GM21737 (cell line): Measurements from ENCODE around the gene GPR55.

Source experiments
- ATAC-seq: cut with Tn5 transposase; IDR thresholded peaks from one replicate; pipeline ENCODE4 v1.9.1; 2021; ENCODE audit warnings: mild to moderate bottlenecking, moderate library complexity; ENCODE audit not compliant: unreplicated experiment

The GPR55 gene

GRCh38 chr2:230870544-230871360, 54.3 kb downstream of the GPR55 start:
- no peak for ATAC-seq

DNA sequence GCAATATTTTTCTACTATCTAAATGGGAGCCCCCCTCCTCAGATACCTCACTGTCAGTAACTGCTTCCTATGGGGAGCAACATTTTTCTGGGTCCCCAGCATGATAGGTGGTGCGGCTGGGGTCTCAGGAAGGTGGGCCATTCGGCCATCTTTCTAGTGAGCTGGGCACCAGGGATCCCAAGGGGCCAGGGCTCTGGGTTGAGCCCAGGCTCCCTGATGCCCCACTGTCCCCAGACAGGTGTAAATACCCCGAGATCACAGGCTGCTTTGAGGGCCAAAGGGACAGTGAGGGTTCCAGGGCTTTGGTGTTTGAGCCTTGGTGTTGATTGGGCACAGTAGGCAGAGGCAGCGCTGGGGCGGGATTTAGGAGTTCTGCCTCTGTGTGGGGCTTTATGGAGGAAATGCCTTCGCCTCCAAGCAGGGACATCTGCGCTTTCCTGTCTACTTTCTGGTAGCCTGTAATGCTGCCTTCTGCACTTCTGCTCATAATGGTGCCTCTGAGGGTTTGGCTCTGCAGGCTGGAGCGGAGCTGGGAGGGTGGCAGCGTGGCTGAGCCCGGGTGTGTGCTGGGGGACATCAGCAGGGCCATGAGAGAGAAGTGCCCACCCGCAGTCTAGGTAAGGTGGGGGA, 55.0 kb downstream of the GPR55 start:
- no peak for ATAC-seq

GRCh38 chr2:230868947-230869913, 55.8 kb downstream of the GPR55 start:
- ATAC-seq, result no peak

GRCh38 chr2:230868161-230868946, 56.7 kb downstream of the GPR55 start:
- ATAC-seq, result no peak

- ATAC-seq, result no peak
These were observed 58.1 kb downstream of the GPR55 start for GRCh38 chr2:230866756-230867523.

- ATAC-seq, result no peak
These were observed 59.0 kb downstream of the GPR55 start for GRCh38 chr2:230865766-230866755.

GRCh38 chr2:230865307-230865765, 59.7 kb downstream of the GPR55 start:
- no peak for ATAC-seq

- peak; percentile 59 for ATAC-seq
These were observed 60.3 kb downstream of the GPR55 start, which contains the start of gene ITM2C for GRCh38 chr2:230864605-230865306. Gene ITM2C, plus strand, starts transcription at chr2:230864942. Its CDS starts 84 bp downstream, at chr2:230865026.

GRCh38 chr2:230864122-230864604, 60.9 kb downstream of the GPR55 start:
- no peak for ATAC-seq

- no peak for ATAC-seq
These were observed 61.5 kb downstream of the GPR55 start for GRCh38 chr2:230863442-230864121.

GRCh38 chr2:230863031-230863430, 62.0 kb downstream of the GPR55 start:
- ATAC-seq, result no peak

GRCh38 chr2:230862292-230862691, 62.8 kb downstream of the GPR55 start:
- no peak for ATAC-seq

GRCh38 chr2:230861552-230862255, 63.3 kb downstream of the GPR55 start:
- ATAC-seq, result no peak
